GM12878 (cell line): ENCODE results near the gene CCDC106. TPM values are rescaled to one million over a fixed set of nuclear protein-coding genes. Genes with fewer than 3 reads are reported as not detected.

Experiments used
- BACH1 ChIP-seq: fragments of 450-650 bp; IDR thresholded peaks from 2 replicates; pipeline ENCODE4 v1.6.1; 2017; ENCODE audit warnings: mild to moderate bottlenecking, borderline replicate concordance
- CBX3 ChIP-seq: fragments of 200-600 bp; sonication (generic); IDR thresholded peaks from 2 replicates; pipeline ENCODE4 v1.6.1; 2016; ENCODE audit warnings: low read depth, borderline replicate concordance
- EGR1 ChIP-seq, 2 experiments: IDR thresholded peaks; 1 replicate in 1 of 2; 2 replicates in 1 of 2; pipeline ENCODE4 v1.6.1; 2011 to 2012; ENCODE audit warnings: low read depth in 2 of 2, low read length in 2 of 2, borderline replicate concordance in 1 of 2, mild to moderate bottlenecking in 1 of 2, moderate library complexity in 1 of 2
- GABPA ChIP-seq: IDR thresholded peaks from 2 replicates; pipeline ENCODE4 v1.6.1; 2014; ENCODE audit warnings: antibody characterized with exemption, low read depth, mild to moderate bottlenecking, inconsistent platforms
- KDM1A ChIP-seq: fragments of 200-600 bp; sonication (generic); IDR thresholded peaks from 2 replicates; pipeline ENCODE4 v1.6.1; 2016; ENCODE audit warnings: borderline replicate concordance
- MEF2B ChIP-seq: fragments of 450-650 bp; IDR thresholded peaks from 2 replicates; pipeline ENCODE4 v1.6.1; 2018; ENCODE audit warnings: mild to moderate bottlenecking, moderate library complexity; ENCODE audit not compliant: partially characterized antibody, poor library complexity, severe bottlenecking
- POLR2AphosphoS2 ChIP-seq: IDR thresholded peaks from 2 replicates; pipeline ENCODE4 v1.6.1; 2011; ENCODE audit warnings: low read depth, mild to moderate bottlenecking, low read length, improper control_type of control experiment, moderate library complexity
- POU2F2 ChIP-seq: IDR thresholded peaks from 3 replicates; pipeline ENCODE4 v1.6.1; 2011; ENCODE audit warnings: low read depth, mild to moderate bottlenecking, low read length, borderline replicate concordance
- RAD21 ChIP-seq: IDR thresholded peaks from 2 replicates; pipeline ENCODE4 v1.6.1; 2011; ENCODE audit warnings: mild to moderate bottlenecking, low read depth, low read length, moderate library complexity; ENCODE audit not compliant: insufficient read depth
- WRNIP1 ChIP-seq: IDR thresholded peaks from 2 replicates; pipeline ENCODE4 v1.6.1; 2011; ENCODE audit warnings: low read depth, low read length, improper control_type of control experiment, borderline replicate concordance
- polyA plus RNA-seq, 11 experiments: library from polyadenylated mRNA; depleted of rRNA in 4 of 11; unstranded in 6 of 11; stranded (reverse) in 5 of 11; fragments of >200 nt; fragmentation: Nextera tagmentation in 4 of 11; fragmentation: Illumina TruSeq in 1 of 11; extraction: Ambion mirVana in 4 of 11; extraction: Trizol in 1 of 11; gene quantifications; 1 replicate in 1 of 11; 2 replicates in 10 of 11; pipeline versions ENCODE4 v1.2.1 to v1.2.3, GENCODE V29; 2011 to 2016; ENCODE audit warnings: inconsistent platforms in 2 of 11, missing spikeins in 2 of 11, low read depth in 1 of 11
- total RNA-seq, 4 experiments: library from RNA; depleted of rRNA in 3 of 4; stranded (reverse); fragments of >200 nt in 3 of 4; fragmentation: Illumina TruSeq in 1 of 4; extraction: Trizol in 1 of 4; gene quantifications; 2 replicates each; pipeline versions ENCODE4 v1.2.1 to v1.2.3, GENCODE V29; 2013 to 2021
- TF ChIP-seq, protein P1 (sequence below): fragments of 450-650 bp; conservative IDR thresholded peaks from 2 replicates; pipeline ENCODE4 v1.6.1; 2017; ENCODE audit warnings: mild to moderate bottlenecking, moderate library complexity
- TF ChIP-seq, protein P2 (sequence below): IDR thresholded peaks from 2 replicates; pipeline ENCODE4 v1.6.1; 2012; ENCODE audit warnings: low read length, inconsistent platforms
- TF ChIP-seq, protein P3 (sequence below): IDR thresholded peaks from 2 replicates; pipeline ENCODE4 v1.6.1; 2012; ENCODE audit warnings: low read depth, low read length, improper control_type of control experiment
- TF ChIP-seq, protein P4 (sequence below): fragments of 450-650 bp; IDR thresholded peaks from 2 replicates; pipeline ENCODE4 v1.6.1; 2017; ENCODE audit warnings: antibody characterized with exemption, mild to moderate bottlenecking, moderate library complexity
- TF ChIP-seq, protein P5 (sequence below): fragments of 450-650 bp; IDR thresholded peaks from 2 replicates; pipeline ENCODE4 v1.6.1; 2016; ENCODE audit warnings: mild to moderate bottlenecking, moderate library complexity, borderline replicate concordance

The CCDC106 gene
- total and polyA plus RNA-seq, 10 of the 15 experiments (the other 5 are each of a cell fraction or from before 2014, with no cell fraction given): 0.04 to 35.9 (median 19.8) TPM

DNA sequence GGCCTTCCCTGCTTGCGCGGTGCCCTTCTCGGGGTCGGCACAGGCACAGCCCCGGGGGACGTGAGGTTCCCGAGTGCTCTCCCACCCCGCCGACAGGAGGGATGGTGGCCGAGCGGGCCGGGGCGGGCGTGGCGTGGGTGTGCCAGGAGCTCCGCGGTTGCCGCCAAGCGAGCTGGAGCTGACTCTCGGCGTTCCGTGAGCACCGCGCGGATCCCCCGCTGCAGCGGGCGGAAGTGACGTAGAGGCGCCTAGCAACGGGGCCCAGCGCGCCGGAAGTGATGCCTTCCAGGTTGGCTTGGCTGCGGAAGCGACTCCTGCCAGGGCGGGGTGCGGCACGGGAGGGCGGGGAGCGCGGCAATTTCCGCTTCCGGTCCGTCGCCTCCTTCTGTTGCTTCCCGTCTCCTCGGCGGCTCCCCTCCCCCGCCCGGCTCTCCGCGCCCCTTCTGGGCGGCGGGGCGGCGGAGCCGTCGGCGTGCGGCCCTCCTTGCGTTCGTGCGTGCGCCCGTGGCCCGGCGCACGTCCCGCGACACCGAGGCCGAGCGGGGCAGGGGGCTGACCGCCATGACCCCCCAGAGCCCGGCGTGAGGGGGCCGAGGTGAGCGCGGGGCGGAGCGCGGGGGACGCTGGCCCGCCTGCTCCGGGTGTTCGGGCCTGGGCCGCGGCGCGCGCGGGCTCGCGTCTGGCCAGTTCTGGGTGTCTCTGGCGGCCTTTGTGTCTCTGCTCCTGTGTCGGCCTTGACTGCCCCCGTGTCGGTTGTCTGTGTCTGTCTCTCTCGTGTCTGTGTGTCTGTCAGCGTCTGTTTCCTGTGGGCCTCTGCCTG is 27.0 kb downstream of the CCDC106 start, which contains the start of gene EPN1 (continued):
- TF ChIP-seq, protein P1, sequence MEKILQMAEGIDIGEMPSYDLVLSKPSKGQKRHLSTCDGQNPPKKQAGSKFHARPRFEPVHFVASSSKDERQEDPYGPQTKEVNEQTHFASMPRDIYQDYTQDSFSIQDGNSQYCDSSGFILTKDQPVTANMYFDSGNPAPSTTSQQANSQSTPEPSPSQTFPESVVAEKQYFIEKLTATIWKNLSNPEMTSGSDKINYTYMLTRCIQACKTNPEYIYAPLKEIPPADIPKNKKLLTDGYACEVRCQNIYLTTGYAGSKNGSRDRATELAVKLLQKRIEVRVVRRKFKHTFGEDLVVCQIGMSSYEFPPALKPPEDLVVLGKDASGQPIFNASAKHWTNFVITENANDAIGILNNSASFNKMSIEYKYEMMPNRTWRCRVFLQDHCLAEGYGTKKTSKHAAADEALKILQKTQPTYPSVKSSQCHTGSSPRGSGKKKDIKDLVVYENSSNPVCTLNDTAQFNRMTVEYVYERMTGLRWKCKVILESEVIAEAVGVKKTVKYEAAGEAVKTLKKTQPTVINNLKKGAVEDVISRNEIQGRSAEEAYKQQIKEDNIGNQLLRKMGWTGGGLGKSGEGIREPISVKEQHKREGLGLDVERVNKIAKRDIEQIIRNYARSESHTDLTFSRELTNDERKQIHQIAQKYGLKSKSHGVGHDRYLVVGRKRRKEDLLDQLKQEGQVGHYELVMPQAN: peak; percentile 92
- TF ChIP-seq CBX3 (no peak), POU2F2 (0 out of 3 replicates have a peak, but pooled peaks have one; percentile 24), WRNIP1 (no peak), GABPA (peak; percentile 93), MEF2B (no peak), EGR1 (IDR thresholded peaks at IDR 0.05; ENCODE audit: borderline replicate concordance in 1 of 2, low read depth in 2 of 2, low read length in 2 of 2) (0 out of 3 replicates have a peak, but pooled peaks of 1 of the 2 experiments have one; percentile 17), POLR2AphosphoS2 (peak; percentile 91), BACH1 (peak; percentile 62), KDM1A (no peak), RAD21 (no peak)
- TF ChIP-seq, protein P2, sequence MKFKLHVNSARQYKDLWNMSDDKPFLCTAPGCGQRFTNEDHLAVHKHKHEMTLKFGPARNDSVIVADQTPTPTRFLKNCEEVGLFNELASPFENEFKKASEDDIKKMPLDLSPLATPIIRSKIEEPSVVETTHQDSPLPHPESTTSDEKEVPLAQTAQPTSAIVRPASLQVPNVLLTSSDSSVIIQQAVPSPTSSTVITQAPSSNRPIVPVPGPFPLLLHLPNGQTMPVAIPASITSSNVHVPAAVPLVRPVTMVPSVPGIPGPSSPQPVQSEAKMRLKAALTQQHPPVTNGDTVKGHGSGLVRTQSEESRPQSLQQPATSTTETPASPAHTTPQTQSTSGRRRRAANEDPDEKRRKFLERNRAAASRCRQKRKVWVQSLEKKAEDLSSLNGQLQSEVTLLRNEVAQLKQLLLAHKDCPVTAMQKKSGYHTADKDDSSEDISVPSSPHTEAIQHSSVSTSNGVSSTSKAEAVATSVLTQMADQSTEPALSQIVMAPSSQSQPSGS: peak; percentile 30; the same call in 1 of the 2 replicates
- TF ChIP-seq, protein P3, sequence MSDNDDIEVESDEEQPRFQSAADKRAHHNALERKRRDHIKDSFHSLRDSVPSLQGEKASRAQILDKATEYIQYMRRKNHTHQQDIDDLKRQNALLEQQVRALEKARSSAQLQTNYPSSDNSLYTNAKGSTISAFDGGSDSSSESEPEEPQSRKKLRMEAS: no peak
- TF ChIP-seq, protein P4, sequence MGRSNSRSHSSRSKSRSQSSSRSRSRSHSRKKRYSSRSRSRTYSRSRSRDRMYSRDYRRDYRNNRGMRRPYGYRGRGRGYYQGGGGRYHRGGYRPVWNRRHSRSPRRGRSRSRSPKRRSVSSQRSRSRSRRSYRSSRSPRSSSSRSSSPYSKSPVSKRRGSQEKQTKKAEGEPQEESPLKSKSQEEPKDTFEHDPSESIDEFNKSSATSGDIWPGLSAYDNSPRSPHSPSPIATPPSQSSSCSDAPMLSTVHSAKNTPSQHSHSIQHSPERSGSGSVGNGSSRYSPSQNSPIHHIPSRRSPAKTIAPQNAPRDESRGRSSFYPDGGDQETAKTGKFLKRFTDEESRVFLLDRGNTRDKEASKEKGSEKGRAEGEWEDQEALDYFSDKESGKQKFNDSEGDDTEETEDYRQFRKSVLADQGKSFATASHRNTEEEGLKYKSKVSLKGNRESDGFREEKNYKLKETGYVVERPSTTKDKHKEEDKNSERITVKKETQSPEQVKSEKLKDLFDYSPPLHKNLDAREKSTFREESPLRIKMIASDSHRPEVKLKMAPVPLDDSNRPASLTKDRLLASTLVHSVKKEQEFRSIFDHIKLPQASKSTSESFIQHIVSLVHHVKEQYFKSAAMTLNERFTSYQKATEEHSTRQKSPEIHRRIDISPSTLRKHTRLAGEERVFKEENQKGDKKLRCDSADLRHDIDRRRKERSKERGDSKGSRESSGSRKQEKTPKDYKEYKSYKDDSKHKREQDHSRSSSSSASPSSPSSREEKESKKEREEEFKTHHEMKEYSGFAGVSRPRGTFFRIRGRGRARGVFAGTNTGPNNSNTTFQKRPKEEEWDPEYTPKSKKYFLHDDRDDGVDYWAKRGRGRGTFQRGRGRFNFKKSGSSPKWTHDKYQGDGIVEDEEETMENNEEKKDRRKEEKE: peak; percentile 66; the same call in 1 of the 2 replicates
- TF ChIP-seq, protein P5, sequence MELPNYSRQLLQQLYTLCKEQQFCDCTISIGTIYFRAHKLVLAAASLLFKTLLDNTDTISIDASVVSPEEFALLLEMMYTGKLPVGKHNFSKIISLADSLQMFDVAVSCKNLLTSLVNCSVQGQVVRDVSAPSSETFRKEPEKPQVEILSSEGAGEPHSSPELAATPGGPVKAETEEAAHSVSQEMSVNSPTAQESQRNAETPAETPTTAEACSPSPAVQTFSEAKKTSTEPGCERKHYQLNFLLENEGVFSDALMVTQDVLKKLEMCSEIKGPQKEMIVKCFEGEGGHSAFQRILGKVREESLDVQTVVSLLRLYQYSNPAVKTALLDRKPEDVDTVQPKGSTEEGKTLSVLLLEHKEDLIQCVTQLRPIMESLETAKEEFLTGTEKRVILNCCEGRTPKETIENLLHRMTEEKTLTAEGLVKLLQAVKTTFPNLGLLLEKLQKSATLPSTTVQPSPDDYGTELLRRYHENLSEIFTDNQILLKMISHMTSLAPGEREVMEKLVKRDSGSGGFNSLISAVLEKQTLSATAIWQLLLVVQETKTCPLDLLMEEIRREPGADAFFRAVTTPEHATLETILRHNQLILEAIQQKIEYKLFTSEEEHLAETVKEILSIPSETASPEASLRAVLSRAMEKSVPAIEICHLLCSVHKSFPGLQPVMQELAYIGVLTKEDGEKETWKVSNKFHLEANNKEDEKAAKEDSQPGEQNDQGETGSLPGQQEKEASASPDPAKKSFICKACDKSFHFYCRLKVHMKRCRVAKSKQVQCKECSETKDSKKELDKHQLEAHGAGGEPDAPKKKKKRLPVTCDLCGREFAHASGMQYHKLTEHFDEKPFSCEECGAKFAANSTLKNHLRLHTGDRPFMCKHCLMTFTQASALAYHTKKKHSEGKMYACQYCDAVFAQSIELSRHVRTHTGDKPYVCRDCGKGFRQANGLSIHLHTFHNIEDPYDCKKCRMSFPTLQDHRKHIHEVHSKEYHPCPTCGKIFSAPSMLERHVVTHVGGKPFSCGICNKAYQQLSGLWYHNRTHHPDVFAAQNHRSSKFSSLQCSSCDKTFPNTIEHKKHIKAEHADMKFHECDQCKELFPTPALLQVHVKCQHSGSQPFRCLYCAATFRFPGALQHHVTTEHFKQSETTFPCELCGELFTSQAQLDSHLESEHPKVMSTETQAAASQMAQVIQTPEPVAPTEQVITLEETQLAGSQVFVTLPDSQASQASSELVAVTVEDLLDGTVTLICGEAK: peak; percentile 94
